HEK293 (cell line): ENCODE measurements around the gene UPB1.
A peak's percentile ranks its signal among the peaks of the same experiment; 100 is the strongest.
"Not testable (repeated sequence)": the region's sequence is repeated elsewhere in the genome, so short reads cannot be mapped to it uniquely, and the experiment has no call there.

Experiments used
- CTCF ChIA-PET: fragments of 350-600 bp; formaldehyde crosslinking; extraction: SDS; loops from one replicate; lab custom pipeline; 2021; ENCODE audit warnings: antibody characterized with exemption; lab: Yijun Ruan, JAX
- POLR2A ChIA-PET: fragments of 300-600 bp; formaldehyde crosslinking; extraction: SDS; loops from one replicate; lab custom pipeline; 2020; ENCODE audit warnings: antibody characterized with exemption, inconsistent platforms; lab: Yijun Ruan, JAX
- H3K27ac ChIP-seq: fragments of 200-500 bp; sonication (Bioruptor generic); 2 replicates; pipeline ENCODE4 v1.5.1; 2014; ENCODE audit warnings: low read depth, low read length, control low read depth, inconsistent platforms; ENCODE audit errors: extremely low read depth
- H3K36me3 ChIP-seq, 2 experiments: fragments of 200-500 bp in 1 of 2; sonication (Bioruptor generic) in 1 of 2; 1 replicate in 1 of 2; 2 replicates in 1 of 2; pipeline ENCODE4 v1.5.1; 2014 to 2017; ENCODE audit warnings: inconsistent platforms in 2 of 2, low read length in 2 of 2; ENCODE audit not compliant: control insufficient read depth in 2 of 2, insufficient read depth in 1 of 2
- H3K4me1 ChIP-seq: fragments of 200-500 bp; sonication (Bioruptor generic); 2 replicates; pipeline ENCODE4 v1.5.1; 2014; ENCODE audit warnings: mild to moderate bottlenecking, low read length, inconsistent platforms; ENCODE audit not compliant: control insufficient read depth, insufficient read depth
- H3K4me3 ChIP-seq: 2 replicates; pipeline ENCODE4 v1.5.1; 2011; ENCODE audit warnings: low read depth, mild to moderate bottlenecking, control low read depth, low read length, moderate library complexity
- H3K9me3 ChIP-seq: fragments of 200-500 bp; sonication (Bioruptor generic); 2 replicates; pipeline ENCODE4 v1.5.1; 2014; ENCODE audit warnings: low read depth, low read length, inconsistent platforms; ENCODE audit not compliant: control insufficient read depth, insufficient read depth
- BCL11A ChIP-seq: fragments of 450-650 bp; formaldehyde crosslinking; IDR thresholded peaks from 2 replicates; pipeline ENCODE4 v1.5.1; 2016; ENCODE audit warnings: low read depth, missing biosample characterization, missing genetic modification characterization
- EGR2 ChIP-seq: fragments of 450-650 bp; formaldehyde crosslinking; IDR thresholded peaks from 2 replicates; pipeline ENCODE4 v1.5.1; 2016; ENCODE audit warnings: low read depth, missing biosample characterization, missing genetic modification characterization
- FEZF1 ChIP-seq: fragments of 450-650 bp; formaldehyde crosslinking; IDR thresholded peaks from 2 replicates; pipeline ENCODE4 v1.5.1; 2016; ENCODE audit warnings: missing biosample characterization, missing genetic modification characterization
- PRDM1 ChIP-seq: fragments of 450-650 bp; formaldehyde crosslinking; IDR thresholded peaks from 2 replicates; pipeline ENCODE4; 2016; ENCODE audit warnings: missing biosample characterization, missing genetic modification characterization
- REPIN1 ChIP-seq: fragments of 450-650 bp; formaldehyde crosslinking; IDR thresholded peaks from 2 replicates; pipeline ENCODE4 v1.5.1; 2017; ENCODE audit warnings: missing biosample characterization, missing genetic modification characterization, low read depth
- SCRT1 ChIP-seq: fragments of 450-650 bp; formaldehyde crosslinking; IDR thresholded peaks from 2 replicates; pipeline ENCODE4 v1.5.1; 2016; ENCODE audit warnings: missing biosample characterization, missing genetic modification characterization, borderline replicate concordance
- SP2 ChIP-seq: fragments of 450-650 bp; formaldehyde crosslinking; IDR thresholded peaks from 2 replicates; pipeline ENCODE4 v1.5.1; 2016; ENCODE audit warnings: missing biosample characterization, missing genetic modification characterization
- YY1 ChIP-seq: fragments of 450-650 bp; formaldehyde crosslinking; IDR thresholded peaks from 2 replicates; pipeline ENCODE4 v1.5.1; 2018; ENCODE audit warnings: missing biosample characterization, missing genetic modification characterization
- ZEB2 ChIP-seq: fragments of 450-650 bp; formaldehyde crosslinking; IDR thresholded peaks from 2 replicates; pipeline ENCODE4 v1.5.1; 2016; ENCODE audit warnings: missing biosample characterization, missing genetic modification characterization
- ZFP41 ChIP-seq: fragments of 450-650 bp; formaldehyde crosslinking; IDR thresholded peaks from 2 replicates; pipeline ENCODE4 v1.5.1; 2016; ENCODE audit warnings: missing biosample characterization, missing genetic modification characterization, borderline replicate concordance
- ZNF155 ChIP-seq: fragments of 450-650 bp; formaldehyde crosslinking; IDR thresholded peaks from 2 replicates; pipeline ENCODE4 v1.5.1; 2016; ENCODE audit warnings: missing biosample characterization, missing genetic modification characterization
- ZNF266 ChIP-seq: fragments of 450-650 bp; formaldehyde crosslinking; IDR thresholded peaks from 2 replicates; pipeline ENCODE4 v1.5.1; 2016; ENCODE audit warnings: missing biosample characterization, missing genetic modification characterization, low read depth
- ZNF335 ChIP-seq: fragments of 450-650 bp; formaldehyde crosslinking; conservative IDR thresholded peaks from 2 replicates; pipeline ENCODE4 v1.5.1; 2016; ENCODE audit warnings: missing biosample characterization, missing genetic modification characterization
- ZNF366 ChIP-seq: fragments of 450-650 bp; formaldehyde crosslinking; conservative IDR thresholded peaks from 2 replicates; pipeline ENCODE4 v1.5.1; 2016; ENCODE audit warnings: missing biosample characterization, missing genetic modification characterization
- ZNF510 ChIP-seq: fragments of 450-650 bp; formaldehyde crosslinking; IDR thresholded peaks from 2 replicates; pipeline ENCODE4 v1.5.1; 2018; ENCODE audit warnings: mild to moderate bottlenecking, missing genetic modification characterization, missing biosample characterization; ENCODE audit not compliant: insufficient replicate concordance
- ZNF549 ChIP-seq: fragments of 450-650 bp; IDR thresholded peaks from 2 replicates; pipeline ENCODE4 v1.5.1; 2018; ENCODE audit warnings: missing biosample characterization, missing genetic modification characterization, mild to moderate bottlenecking, inconsistent platforms, moderate library complexity
- ZNF561 ChIP-seq: fragments of 450-650 bp; IDR thresholded peaks from 2 replicates; pipeline ENCODE4 v1.5.1; 2018; ENCODE audit warnings: missing biosample characterization, missing genetic modification characterization, borderline replicate concordance
- ZNF610 ChIP-seq: fragments of 450-650 bp; formaldehyde crosslinking; IDR thresholded peaks from 2 replicates; pipeline ENCODE4 v1.5.1; 2016; ENCODE audit warnings: missing biosample characterization, missing genetic modification characterization, borderline replicate concordance
- ZNF629 ChIP-seq: fragments of 450-650 bp; formaldehyde crosslinking; IDR thresholded peaks from 2 replicates; pipeline ENCODE4 v1.5.1; 2017; ENCODE audit warnings: missing biosample characterization, missing genetic modification characterization
- ZNF677 ChIP-seq: fragments of 450-650 bp; IDR thresholded peaks from 2 replicates; pipeline ENCODE4 v1.5.0; 2018; ENCODE audit warnings: missing biosample characterization, mild to moderate bottlenecking, missing genetic modification characterization, moderate library complexity
- TF ChIP-seq, protein P1 (sequence below): fragments of 450-650 bp; formaldehyde crosslinking; IDR thresholded peaks from 2 replicates; pipeline ENCODE4 v1.5.1; 2016; ENCODE audit warnings: missing biosample characterization, missing genetic modification characterization
- TF ChIP-seq, protein P2 (sequence below): fragments of 450-650 bp; formaldehyde crosslinking; IDR thresholded peaks from 2 replicates; pipeline ENCODE4 v1.5.1; 2016; ENCODE audit warnings: missing biosample characterization, missing genetic modification characterization
- TF ChIP-seq, protein P3 (sequence below): fragments of 450-650 bp; formaldehyde crosslinking; IDR thresholded peaks from 2 replicates; pipeline ENCODE4 v1.5.1; 2016; ENCODE audit warnings: missing biosample characterization, missing genetic modification characterization
- TF ChIP-seq, protein P4 (sequence below): fragments of 450-650 bp; formaldehyde crosslinking; optimal IDR thresholded peaks from 2 replicates; pipeline ENCODE3; 2016; ENCODE audit warnings: missing biosample characterization, mild to moderate bottlenecking, missing genetic modification characterization

Gene UPB1

DNA sequence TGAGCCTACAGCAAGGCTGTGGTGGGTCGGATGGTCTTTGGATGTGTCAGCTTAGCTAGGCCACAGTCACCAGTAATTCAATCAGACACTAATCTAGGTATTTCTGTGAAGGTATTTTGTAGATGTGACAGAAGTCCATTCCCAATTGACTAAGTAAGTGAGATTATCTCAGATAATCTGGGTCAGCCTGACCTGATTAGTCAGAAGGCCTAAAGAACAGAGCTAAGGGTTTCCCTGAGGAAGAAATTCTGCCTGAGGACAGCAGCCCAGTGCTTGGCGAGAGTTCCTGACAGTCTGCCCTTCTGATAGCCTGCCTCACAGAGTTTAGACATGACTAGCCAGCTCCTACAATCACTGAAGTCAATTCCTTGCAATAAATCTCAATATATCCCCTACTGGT is 31.1 kb downstream of the UPB1 start:
- Histone ChIP-seq H3K36me3 (no peaks in the 10 kb centered on the region), H3K9me3 (no peaks in the 10 kb centered on the region), H3K4me3 (no peak overlapping the region), H3K27ac (no peak overlapping the region), H3K4me1 (peaks cover 2% of the 10 kb centered on the region; the same call in 1 of the 2 replicates)
- no peak for TF ChIP-seq EGR2
- TF ChIP-seq BCL11A (tag by site-specific recombination): no peak
- TF ChIP-seq, protein P1, sequence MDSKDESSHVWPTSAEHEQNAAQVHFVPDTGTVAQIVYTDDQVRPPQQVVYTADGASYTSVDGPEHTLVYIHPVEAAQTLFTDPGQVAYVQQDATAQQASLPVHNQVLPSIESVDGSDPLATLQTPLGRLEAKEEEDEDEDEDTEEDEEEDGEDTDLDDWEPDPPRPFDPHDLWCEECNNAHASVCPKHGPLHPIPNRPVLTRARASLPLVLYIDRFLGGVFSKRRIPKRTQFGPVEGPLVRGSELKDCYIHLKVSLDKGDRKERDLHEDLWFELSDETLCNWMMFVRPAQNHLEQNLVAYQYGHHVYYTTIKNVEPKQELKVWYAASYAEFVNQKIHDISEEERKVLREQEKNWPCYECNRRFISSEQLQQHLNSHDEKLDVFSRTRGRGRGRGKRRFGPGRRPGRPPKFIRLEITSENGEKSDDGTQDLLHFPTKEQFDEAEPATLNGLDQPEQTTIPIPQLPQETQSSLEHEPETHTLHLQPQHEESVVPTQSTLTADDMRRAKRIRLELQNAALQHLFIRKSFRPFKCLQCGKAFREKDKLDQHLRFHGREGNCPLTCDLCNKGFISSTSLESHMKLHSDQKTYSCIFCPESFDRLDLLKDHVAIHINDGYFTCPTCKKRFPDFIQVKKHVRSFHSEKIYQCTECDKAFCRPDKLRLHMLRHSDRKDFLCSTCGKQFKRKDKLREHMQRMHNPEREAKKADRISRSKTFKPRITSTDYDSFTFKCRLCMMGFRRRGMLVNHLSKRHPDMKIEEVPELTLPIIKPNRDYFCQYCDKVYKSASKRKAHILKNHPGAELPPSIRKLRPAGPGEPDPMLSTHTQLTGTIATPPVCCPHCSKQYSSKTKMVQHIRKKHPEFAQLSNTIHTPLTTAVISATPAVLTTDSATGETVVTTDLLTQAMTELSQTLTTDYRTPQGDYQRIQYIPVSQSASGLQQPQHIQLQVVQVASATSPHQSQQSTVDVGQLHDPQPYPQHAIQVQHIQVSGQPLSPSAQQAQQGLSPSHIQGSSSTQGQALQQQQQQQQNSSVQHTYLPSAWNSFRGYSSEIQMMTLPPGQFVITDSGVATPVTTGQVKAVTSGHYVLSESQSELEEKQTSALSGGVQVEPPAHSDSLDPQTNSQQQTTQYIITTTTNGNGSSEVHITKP: no peak
- TF ChIP-seq SCRT1 (tag by site-specific recombination): no peak
- TF ChIP-seq, protein P2, sequence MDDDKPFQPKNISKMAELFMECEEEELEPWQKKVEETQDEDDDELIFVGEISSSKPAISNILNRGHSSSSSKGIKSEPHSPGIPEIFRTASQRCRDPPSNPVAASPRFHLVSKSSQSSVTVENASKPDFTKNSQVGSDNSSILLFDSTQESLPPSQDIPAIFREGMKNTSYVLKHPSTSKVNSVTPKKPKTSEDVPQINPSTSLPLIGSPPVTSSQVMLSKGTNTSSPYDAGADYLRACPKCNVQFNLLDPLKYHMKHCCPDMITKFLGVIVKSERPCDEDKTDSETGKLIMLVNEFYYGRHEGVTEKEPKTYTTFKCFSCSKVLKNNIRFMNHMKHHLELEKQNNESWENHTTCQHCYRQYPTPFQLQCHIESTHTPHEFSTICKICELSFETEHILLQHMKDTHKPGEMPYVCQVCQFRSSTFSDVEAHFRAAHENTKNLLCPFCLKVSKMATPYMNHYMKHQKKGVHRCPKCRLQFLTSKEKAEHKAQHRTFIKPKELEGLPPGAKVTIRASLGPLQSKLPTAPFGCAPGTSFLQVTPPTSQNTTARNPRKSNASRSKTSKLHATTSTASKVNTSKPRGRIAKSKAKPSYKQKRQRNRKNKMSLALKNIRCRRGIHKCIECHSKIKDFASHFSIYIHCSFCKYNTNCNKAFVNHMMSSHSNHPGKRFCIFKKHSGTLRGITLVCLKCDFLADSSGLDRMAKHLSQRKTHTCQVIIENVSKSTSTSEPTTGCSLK (tag by site-specific recombination): no peak
- TF ChIP-seq ZNF561: no peak
- no peak for TF ChIP-seq REPIN1
- no peak for TF ChIP-seq ZEB2 (tag by site-specific recombination)
- TF ChIP-seq, protein P3, sequence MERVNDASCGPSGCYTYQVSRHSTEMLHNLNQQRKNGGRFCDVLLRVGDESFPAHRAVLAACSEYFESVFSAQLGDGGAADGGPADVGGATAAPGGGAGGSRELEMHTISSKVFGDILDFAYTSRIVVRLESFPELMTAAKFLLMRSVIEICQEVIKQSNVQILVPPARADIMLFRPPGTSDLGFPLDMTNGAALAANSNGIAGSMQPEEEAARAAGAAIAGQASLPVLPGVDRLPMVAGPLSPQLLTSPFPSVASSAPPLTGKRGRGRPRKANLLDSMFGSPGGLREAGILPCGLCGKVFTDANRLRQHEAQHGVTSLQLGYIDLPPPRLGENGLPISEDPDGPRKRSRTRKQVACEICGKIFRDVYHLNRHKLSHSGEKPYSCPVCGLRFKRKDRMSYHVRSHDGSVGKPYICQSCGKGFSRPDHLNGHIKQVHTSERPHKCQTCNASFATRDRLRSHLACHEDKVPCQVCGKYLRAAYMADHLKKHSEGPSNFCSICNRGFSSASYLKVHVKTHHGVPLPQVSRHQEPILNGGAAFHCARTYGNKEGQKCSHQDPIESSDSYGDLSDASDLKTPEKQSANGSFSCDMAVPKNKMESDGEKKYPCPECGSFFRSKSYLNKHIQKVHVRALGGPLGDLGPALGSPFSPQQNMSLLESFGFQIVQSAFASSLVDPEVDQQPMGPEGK: no peak
- TF ChIP-seq ZNF335: no peak
- no peak for TF ChIP-seq ZNF629 (tag by site-specific recombination)
- TF ChIP-seq ZNF266 (tag by site-specific recombination): no peak
- CTCF ChIA-PET: interaction anchor here (0.5 to 3.3 kb wide), 20 partner anchors 8 to 956 kb away, joined by 3 to 13 read pairs (median 5); partner anchors contain the start of gene SPECC1L
- POLR2A ChIA-PET: no interaction called here

DNA sequence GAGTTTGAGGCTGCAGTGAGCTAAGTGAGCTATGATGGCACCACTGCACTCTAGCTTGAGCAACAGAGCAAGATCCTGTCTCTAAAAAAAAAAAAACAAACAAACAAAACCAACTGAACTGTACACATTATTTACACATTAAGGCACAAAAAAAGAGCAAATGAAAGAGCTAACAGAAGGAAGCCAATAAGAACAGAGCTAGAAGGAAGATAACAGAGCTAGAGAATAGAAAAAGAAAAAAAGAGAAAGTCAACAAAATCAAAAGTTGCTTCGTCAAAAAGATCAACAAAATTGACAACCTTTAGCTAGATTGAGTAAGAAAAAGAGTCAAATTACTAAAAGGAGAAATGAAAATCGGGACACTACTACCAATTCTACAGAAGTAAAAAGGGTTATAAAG is 34.8 kb downstream of the UPB1 start:
- POLR2A ChIA-PET: interaction anchor here (0.6 to 1.6 kb wide), 2 partner anchors 25 to 108 kb away, joined by 4 read pairs; partner anchors contain the start of gene GUCD1
- no peaks in the 10 kb centered on the region for H3K4me1 ChIP-seq
- CTCF ChIA-PET: interaction anchor here (0.6 to 2.2 kb wide), 5 partner anchors 8 to 206 kb away, joined by 3 to 14 read pairs (median 3); no protein-coding TSS in a partner anchor
- H3K27ac ChIP-seq: no peak overlapping the region
- no peaks in the 10 kb centered on the region for H3K36me3 ChIP-seq
- H3K9me3 ChIP-seq: no peaks in the 10 kb centered on the region
- H3K4me3 ChIP-seq: no peak overlapping the region
- TF ChIP-seq YY1 (no peak), FEZF1 (peak; percentile 43; the same call in 1 of the 2 replicates), ZNF510 (tag by site-specific recombination) (no peak), ZFP41 (no peak), ZNF677 (tag by site-specific recombination) (peak; percentile 89), PRDM1 (tag by site-specific recombination) (peak; percentile 55; the same call in 1 of the 2 replicates), ZNF155 (tag by site-specific recombination) (no peak), ZNF610 (no peak), ZNF549 (tag by site-specific recombination) (no peak), ZNF366 (tag by site-specific recombination) (no peak), SP2 (tag by site-specific recombination) (no peak)
- TF ChIP-seq, protein P4, sequence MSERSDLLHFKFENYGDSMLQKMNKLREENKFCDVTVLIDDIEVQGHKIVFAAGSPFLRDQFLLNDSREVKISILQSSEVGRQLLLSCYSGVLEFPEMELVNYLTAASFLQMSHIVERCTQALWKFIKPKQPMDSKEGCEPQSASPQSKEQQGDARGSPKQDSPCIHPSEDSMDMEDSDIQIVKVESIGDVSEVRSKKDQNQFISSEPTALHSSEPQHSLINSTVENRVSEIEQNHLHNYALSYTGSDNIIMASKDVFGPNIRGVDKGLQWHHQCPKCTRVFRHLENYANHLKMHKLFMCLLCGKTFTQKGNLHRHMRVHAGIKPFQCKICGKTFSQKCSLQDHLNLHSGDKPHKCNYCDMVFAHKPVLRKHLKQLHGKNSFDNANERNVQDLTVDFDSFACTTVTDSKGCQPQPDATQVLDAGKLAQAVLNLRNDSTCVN (tag by site-specific recombination): no peak
- TF ChIP-seq, all 188 proteins: peak for 3

DNA sequence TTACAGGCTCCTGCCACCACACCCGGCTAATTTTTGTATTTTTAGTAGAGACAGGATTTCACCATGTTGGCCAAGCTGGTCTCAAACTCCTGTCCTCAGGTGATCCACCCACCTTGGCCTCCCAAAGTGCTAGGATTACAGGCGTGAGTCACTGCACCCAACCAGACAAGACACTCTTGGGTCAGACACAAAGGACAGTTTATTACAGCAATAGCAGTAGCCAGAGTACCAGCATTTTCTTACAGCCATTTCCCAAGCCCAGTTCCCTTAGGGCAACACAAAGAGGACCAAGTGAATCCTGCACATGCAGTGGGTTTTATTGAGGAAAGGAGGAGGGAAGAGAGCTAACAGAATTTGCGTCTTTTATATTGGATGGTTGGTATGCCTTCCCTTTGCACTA is 35.8 kb downstream of the UPB1 start:
- POLR2A ChIA-PET: interaction anchor here (1.6 kb wide), 1 partner anchor 24 kb away, joined by 4 read pairs; the partner anchor contains the start of gene GUCD1
- CTCF ChIA-PET: interaction anchor here (0.6 to 2.2 kb wide), 6 partner anchors 13 to 356 kb away, joined by 3 to 14 read pairs (median 4); no protein-coding TSS in a partner anchor

More for the DNA sequence above, 35.8 kb downstream of the UPB1 start:
- not testable (repeated sequence) for H3K4me1 ChIP-seq, H3K27ac ChIP-seq, H3K36me3 ChIP-seq, H3K4me3 ChIP-seq, H3K9me3 ChIP-seq
